H1 (cell line): ENCODE measurements around the gene CAMKMT.

ENCODE experiments used
- EZH2 ChIP-seq: fragments of 200-600 bp; sonication (generic); IDR thresholded peaks from 2 replicates; pipeline ENCODE4 v1.7.1; 2012; ENCODE audit warnings: low read depth, mild to moderate bottlenecking, moderate library complexity, low read length, inconsistent platforms; ENCODE audit not compliant: severe bottlenecking
- FOSL1 ChIP-seq: IDR thresholded peaks from 2 replicates; pipeline ENCODE4 v1.6.1; 2011; ENCODE audit warnings: mild to moderate bottlenecking, low read depth, low read length, moderate library complexity; ENCODE audit not compliant: insufficient read depth
- GABPA ChIP-seq: IDR thresholded peaks from 2 replicates; pipeline ENCODE4 v1.6.1; 2011; ENCODE audit warnings: mild to moderate bottlenecking, low read length, moderate library complexity, borderline replicate concordance; ENCODE audit not compliant: insufficient read depth
- JUN ChIP-seq: IDR thresholded peaks from 2 replicates; pipeline ENCODE4 v1.6.1; 2011; ENCODE audit warnings: low read depth, mild to moderate bottlenecking, improper control_type of control experiment, low read length
- JUND ChIP-seq: IDR thresholded peaks from 2 replicates; pipeline ENCODE4 v1.6.1; 2011; ENCODE audit warnings: mild to moderate bottlenecking, improper control_type of control experiment, low read length
- KDM5A ChIP-seq: fragments of 200-600 bp; IDR thresholded peaks from 2 replicates; pipeline ENCODE4 v1.7.1; 2012; ENCODE audit warnings: mild to moderate bottlenecking, low read length, inconsistent platforms, mixed read lengths
- PHF8 ChIP-seq: fragments of 200-600 bp; sonication (generic); conservative IDR thresholded peaks from 2 replicates; pipeline ENCODE4 v1.7.1; 2012; ENCODE audit warnings: low read depth, mild to moderate bottlenecking, inconsistent platforms, low read length, moderate library complexity
- POLR2A ChIP-seq, 2 experiments: IDR thresholded peaks; 1 replicate in 1 of 2; 2 replicates in 1 of 2; pipeline ENCODE4 v1.6.1; 2011; ENCODE audit warnings: low read depth in 2 of 2, low read length in 2 of 2, mild to moderate bottlenecking in 2 of 2; ENCODE audit errors: control extremely low read depth in 1 of 2
- RFX5 ChIP-seq: IDR thresholded peaks from 2 replicates; pipeline ENCODE4 v1.6.1; 2011; ENCODE audit warnings: low read depth, low read length, improper control_type of control experiment, borderline replicate concordance
- TAF1 ChIP-seq: IDR thresholded peaks from 2 replicates; pipeline ENCODE4 v1.6.1; 2011; ENCODE audit warnings: mild to moderate bottlenecking, low read depth, low read length
- TF ChIP-seq, protein P1 (sequence below), 3 experiments: IDR thresholded peaks; 1 replicate in 2 of 3; 2 replicates in 1 of 3; pipeline versions ENCODE4 v1.5.1 to v1.6.1; 2011; ENCODE audit warnings: low read length in 3 of 3, mild to moderate bottlenecking in 3 of 3, inconsistent platforms in 2 of 3, low read depth in 1 of 3, moderate library complexity in 1 of 3; ENCODE audit not compliant: insufficient read depth in 1 of 3; ENCODE audit errors: control extremely low read depth in 1 of 3
- TF ChIP-seq, protein P2 (sequence below): IDR thresholded peaks from 2 replicates; pipeline ENCODE4 v1.6.1; 2012; ENCODE audit warnings: inconsistent platforms

- TF ChIP-seq POLR2A (IDR thresholded peaks at IDR 0.05; ENCODE audit: control extremely low read depth in 1 of 2, low read depth in 2 of 2, low read length in 2 of 2), result no peak
- TF ChIP-seq JUND, result no peak
- TF ChIP-seq, protein P1, sequence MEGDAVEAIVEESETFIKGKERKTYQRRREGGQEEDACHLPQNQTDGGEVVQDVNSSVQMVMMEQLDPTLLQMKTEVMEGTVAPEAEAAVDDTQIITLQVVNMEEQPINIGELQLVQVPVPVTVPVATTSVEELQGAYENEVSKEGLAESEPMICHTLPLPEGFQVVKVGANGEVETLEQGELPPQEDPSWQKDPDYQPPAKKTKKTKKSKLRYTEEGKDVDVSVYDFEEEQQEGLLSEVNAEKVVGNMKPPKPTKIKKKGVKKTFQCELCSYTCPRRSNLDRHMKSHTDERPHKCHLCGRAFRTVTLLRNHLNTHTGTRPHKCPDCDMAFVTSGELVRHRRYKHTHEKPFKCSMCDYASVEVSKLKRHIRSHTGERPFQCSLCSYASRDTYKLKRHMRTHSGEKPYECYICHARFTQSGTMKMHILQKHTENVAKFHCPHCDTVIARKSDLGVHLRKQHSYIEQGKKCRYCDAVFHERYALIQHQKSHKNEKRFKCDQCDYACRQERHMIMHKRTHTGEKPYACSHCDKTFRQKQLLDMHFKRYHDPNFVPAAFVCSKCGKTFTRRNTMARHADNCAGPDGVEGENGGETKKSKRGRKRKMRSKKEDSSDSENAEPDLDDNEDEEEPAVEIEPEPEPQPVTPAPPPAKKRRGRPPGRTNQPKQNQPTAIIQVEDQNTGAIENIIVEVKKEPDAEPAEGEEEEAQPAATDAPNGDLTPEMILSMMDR (IDR thresholded peaks at IDR 0.05; ENCODE audit: control extremely low read depth in 1 of 3, insufficient read depth in 1 of 3, low read depth in 1 of 3, low read length in 3 of 3), result no peak
- no peak for TF ChIP-seq PHF8
- TF ChIP-seq EZH2, result no peak
- no peak for TF ChIP-seq TAF1
- TF ChIP-seq KDM5A, result no peak
- TF ChIP-seq, protein P2, sequence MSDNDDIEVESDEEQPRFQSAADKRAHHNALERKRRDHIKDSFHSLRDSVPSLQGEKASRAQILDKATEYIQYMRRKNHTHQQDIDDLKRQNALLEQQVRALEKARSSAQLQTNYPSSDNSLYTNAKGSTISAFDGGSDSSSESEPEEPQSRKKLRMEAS, result peak; percentile 74
- no peak for TF ChIP-seq GABPA
- TF ChIP-seq FOSL1, result no peak
- no peak for TF ChIP-seq JUN
- no peak for TF ChIP-seq RFX5
Measured at GRCh38 chr2:44751754-44752479, 390.2 kb downstream of the CAMKMT start.
